Activated naive CD8-positive, alpha-beta T cell (primary cell): ENCODE measurements around the gene CASQ1.

Experiments used
- H3K27ac Mint-ChIP-seq: one replicate; pipeline ENCODE4 v1.8.0; 2021; ENCODE audit warnings: mixed read lengths
- H3K27me3 Mint-ChIP-seq: one replicate; pipeline ENCODE4 v1.8.0; 2021; ENCODE audit warnings: mixed read lengths
- H3K36me3 Mint-ChIP-seq: one replicate; pipeline ENCODE4 v1.8.0; 2021; ENCODE audit warnings: mixed read lengths
- H3K4me1 Mint-ChIP-seq: one replicate; pipeline ENCODE4 v1.8.0; 2021; ENCODE audit warnings: low read depth, mixed read lengths
- H3K4me3 Mint-ChIP-seq: one replicate; pipeline ENCODE4 v1.8.0; 2021; ENCODE audit warnings: mild to moderate bottlenecking, mixed read lengths
- H3K9me3 Mint-ChIP-seq: one replicate; pipeline ENCODE4 v1.8.0; 2021; ENCODE audit warnings: low read depth, mixed read lengths

Gene CASQ1

DNA sequence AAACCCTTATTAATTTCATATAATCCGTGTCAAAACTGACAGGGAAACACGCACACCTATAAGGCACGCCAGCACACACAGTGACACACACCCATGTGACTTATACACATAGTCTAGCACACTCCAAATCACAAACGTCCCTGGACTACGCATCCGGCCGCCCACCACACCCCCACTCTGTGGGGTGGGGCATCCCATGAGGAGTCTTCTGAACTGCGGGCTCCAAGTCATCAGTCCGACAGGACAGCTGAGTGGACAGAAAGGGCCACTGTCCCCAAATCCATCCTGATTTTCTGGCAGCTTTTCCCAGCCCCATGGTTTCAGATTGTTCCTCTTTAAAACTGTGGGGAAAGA lies 15.6 kb downstream of the CASQ1 start:
- no peaks in the 10 kb centered on the region for H3K27me3 Mint-ChIP-seq
- no peaks in the 10 kb centered on the region for H3K9me3 Mint-ChIP-seq
- peaks cover 47% of the 10 kb centered on the region for H3K4me1 Mint-ChIP-seq
- H3K4me3 Mint-ChIP-seq: peak overlapping the region; percentile 90
- peaks cover 2% of the 10 kb centered on the region for H3K36me3 Mint-ChIP-seq
- H3K27ac Mint-ChIP-seq: peak overlapping the region; percentile 48

DNA sequence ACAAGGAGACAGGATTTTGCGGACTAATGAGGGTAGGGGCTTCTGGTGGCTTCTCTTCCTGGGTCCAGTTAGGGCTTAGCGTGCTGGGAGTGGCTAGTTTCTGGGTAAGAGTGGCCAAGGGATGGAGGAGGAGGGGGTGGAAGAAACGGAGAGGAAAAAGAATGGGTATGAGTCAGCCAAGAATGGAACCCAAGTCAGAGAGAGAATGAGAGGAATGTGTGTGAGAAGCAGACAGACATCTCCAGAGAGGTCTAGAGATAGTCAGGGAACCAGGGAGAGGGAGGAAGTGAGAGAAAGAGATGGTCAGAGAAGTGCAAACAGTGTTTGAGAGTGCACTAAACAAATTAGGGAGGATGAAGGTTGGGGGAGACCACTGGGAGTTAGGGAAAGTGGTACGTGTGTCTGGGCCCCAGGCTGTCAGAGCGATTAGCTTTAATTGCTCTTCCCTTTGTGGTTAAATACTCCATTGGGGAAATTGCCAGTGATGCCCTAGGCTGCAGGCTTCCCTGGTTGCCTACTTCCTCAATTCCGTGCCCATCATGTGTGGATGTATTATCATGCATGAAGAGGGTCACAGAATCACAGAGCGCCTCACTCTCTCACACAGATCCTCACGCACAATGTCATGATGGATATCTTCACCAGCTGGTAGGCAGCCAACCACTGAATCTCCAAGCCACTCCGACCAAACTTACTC lies 16.2 kb downstream of the CASQ1 start:
- Mint-ChIP-seq H3K27me3 (no peaks in the 10 kb centered on the region), H3K9me3 (no peaks in the 10 kb centered on the region), H3K36me3 (peaks cover 3% of the 10 kb centered on the region), H3K4me3 (peak overlapping the region; percentile 90), H3K27ac (peak overlapping the region; percentile 48), H3K4me1 (peaks cover 47% of the 10 kb centered on the region)

DNA sequence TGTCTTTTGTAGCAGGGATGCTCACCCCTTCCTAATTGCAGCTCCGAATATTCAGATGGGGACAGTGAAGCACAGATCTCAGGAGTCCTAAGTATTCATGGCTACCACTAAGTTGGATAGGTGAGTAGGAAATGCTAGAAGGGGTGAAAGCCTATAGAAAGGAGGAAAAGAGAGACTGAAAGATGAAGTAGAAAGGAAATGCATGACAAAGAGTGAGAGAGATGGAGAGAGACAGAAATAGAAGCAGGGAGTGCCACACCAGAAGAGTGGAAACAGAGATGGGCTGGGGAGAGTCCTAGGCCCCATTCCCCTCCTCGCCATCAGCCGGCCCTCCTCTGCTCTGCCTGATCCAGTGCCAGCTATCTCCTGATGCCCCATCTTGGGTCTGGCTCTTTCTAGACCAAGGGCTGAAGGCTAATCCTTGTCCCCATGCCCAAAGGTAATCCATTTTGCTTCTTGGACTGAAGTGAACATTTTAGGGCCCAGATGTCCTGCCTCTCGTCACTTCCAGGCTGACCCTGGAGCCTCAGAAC lies 16.8 kb downstream of the CASQ1 start:
- H3K27me3 Mint-ChIP-seq: no peaks in the 10 kb centered on the region
- H3K9me3 Mint-ChIP-seq: no peaks in the 10 kb centered on the region
- peaks cover 47% of the 10 kb centered on the region for H3K4me1 Mint-ChIP-seq
- H3K27ac Mint-ChIP-seq: peak overlapping the region; percentile 48
- H3K36me3 Mint-ChIP-seq: peaks cover 4% of the 10 kb centered on the region
- peak overlapping the region; percentile 90 for H3K4me3 Mint-ChIP-seq

DNA sequence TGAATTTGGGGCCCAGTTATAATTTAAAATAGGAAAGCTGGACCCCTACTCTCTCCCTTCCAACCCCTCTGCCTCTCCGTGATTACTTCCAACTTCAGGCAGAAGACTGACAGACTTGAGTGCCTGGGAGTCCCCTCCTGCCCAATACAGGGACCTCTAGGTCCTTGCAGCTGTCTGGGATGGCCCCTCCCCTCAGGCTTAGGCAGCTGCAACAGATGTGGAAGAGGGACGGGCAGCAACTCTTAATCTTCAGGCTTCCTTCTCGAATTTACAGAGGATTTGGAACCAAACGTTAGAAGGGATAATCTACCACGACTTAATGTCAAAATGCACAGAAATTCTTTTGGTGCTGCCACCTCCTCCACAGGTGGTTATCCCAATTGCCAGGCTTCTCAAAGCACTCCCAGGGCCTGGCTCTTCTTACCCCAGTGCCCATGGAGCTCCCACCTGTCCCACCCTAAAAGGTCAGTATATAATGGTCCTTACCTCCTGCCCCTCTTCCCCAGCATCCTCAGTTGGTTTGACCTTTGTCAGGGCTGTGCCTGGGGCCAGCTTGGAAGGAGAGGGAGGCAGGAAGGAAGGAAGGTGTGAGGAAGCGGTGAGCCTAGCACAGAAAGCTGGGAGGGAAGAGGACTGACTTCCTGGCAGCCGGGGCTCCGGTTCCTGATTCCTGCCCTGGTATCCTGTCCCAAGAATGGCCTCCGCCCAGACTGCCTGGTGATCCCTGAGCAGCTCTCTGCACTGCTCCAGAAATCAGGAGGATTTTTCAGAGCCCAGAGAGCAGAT lies 17.6 kb downstream of the CASQ1 start:
- peaks cover 47% of the 10 kb centered on the region for H3K4me1 Mint-ChIP-seq
- peaks cover 4% of the 10 kb centered on the region for H3K36me3 Mint-ChIP-seq
- H3K27ac Mint-ChIP-seq: no peak overlapping the region

DNA sequence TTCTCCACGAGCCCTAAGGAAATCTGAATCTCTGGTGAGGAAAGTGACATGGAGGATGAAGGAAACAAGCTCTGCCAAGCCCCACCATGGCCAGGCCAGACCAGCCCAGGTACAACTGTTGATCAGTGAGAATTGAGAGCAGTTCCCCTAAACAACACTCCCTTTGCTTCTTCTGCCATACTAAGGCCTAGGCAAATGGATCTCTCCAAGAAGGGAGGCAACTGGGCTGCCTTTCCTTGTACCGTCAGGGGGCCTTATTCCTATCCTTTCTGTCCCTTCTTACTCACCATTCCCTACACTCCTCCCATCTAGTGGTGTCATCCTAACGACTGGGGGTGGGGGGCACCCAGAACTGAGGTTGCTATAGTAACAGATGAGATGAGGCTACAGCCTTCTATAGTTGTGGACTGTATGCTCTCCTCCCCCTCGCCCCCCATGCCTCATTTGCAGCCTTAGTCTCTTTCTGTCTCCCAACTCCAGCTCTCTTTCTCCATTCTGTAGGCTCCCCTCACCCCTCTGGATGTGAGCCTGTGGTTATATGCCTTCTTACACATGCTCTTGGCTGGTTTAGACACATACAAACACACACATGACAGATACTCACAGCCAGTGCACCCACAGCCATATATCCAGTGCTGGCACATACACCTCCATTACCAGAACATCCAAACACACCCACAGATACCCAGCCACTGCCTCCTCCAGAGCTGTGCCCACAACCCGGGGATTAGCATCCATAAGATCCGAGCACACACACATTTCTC lies 18.4 kb downstream of the CASQ1 start:
- H3K9me3 Mint-ChIP-seq: no peaks in the 10 kb centered on the region
- H3K4me3 Mint-ChIP-seq: no peak overlapping the region
- H3K27ac Mint-ChIP-seq: peak overlapping the region; percentile 77
- H3K27me3 Mint-ChIP-seq: no peaks in the 10 kb centered on the region
- peaks cover 47% of the 10 kb centered on the region for H3K4me1 Mint-ChIP-seq
- peaks cover 4% of the 10 kb centered on the region for H3K36me3 Mint-ChIP-seq

More for the DNA sequence above, 17.6 kb downstream of the CASQ1 start:
- Mint-ChIP-seq H3K4me3 (no peak overlapping the region), H3K9me3 (no peaks in the 10 kb centered on the region), H3K27me3 (no peaks in the 10 kb centered on the region)

DNA sequence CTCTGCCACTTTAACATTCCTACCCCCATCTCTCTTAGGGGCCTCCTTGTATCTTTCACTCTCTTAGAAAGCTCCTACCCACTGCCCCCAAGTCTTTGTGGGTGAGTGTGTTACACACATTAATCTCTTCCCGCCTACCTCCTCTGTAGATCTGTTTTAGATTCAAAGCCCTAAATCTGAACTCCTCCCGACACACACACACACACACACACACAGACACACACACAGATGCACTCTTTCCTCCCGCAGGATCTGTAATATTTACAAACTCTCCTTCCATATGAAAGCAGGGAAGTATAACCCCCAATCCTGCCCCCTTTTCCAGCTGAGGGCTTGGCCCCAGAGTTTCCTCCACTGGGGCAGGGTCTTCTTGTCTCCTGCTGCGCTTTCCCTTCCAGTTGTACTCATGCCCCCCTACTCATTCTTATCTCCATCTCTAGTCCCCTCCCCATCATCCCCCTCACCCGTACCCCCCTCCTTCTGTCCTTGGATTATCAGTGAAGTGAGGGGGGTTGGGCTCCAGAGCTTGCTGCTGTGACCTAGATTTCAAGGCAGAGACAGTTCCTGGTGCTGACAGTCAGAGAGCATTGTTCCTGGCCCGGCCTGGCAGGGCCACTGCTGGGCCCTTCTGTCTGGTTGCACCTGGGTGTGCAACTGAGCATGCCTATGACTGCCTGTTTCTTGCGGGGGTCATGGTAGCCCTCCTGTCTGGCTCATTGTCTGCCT lies 19.1 kb downstream of the CASQ1 start:
- no peak overlapping the region for H3K4me3 Mint-ChIP-seq
- peaks cover 41% of the 10 kb centered on the region for H3K4me1 Mint-ChIP-seq

DNA sequence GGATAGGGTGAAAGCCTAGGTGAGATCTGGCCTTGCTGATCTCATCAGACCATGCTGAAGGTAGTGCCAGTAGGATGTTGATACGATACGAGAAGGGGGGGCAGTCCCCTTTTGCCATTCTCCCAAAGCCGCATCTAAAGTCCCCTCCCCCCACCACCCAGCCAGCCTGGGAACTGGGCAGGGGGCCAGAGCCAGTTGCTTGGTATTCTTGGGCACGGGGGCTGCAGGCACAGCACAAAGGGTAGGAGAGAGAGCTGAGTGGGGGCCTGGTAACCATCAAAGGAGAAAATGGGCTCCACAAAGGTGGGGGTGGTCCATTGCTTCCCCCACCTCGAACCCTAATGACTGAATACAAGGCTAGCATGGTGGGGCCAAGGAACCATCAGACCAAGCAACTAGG lies 20.2 kb downstream of the CASQ1 start:
- H3K4me1 Mint-ChIP-seq: peaks cover 35% of the 10 kb centered on the region
- H3K4me3 Mint-ChIP-seq: no peak overlapping the region
- H3K36me3 Mint-ChIP-seq: peaks cover 7% of the 10 kb centered on the region
- no peaks in the 10 kb centered on the region for H3K27me3 Mint-ChIP-seq
- H3K27ac Mint-ChIP-seq: peak overlapping the region; percentile 30
- H3K9me3 Mint-ChIP-seq: no peaks in the 10 kb centered on the region

More for the DNA sequence above, 19.1 kb downstream of the CASQ1 start:
- Mint-ChIP-seq H3K36me3 (peaks cover 7% of the 10 kb centered on the region), H3K9me3 (no peaks in the 10 kb centered on the region), H3K27me3 (no peaks in the 10 kb centered on the region), H3K27ac (peak overlapping the region; percentile 1)

DNA sequence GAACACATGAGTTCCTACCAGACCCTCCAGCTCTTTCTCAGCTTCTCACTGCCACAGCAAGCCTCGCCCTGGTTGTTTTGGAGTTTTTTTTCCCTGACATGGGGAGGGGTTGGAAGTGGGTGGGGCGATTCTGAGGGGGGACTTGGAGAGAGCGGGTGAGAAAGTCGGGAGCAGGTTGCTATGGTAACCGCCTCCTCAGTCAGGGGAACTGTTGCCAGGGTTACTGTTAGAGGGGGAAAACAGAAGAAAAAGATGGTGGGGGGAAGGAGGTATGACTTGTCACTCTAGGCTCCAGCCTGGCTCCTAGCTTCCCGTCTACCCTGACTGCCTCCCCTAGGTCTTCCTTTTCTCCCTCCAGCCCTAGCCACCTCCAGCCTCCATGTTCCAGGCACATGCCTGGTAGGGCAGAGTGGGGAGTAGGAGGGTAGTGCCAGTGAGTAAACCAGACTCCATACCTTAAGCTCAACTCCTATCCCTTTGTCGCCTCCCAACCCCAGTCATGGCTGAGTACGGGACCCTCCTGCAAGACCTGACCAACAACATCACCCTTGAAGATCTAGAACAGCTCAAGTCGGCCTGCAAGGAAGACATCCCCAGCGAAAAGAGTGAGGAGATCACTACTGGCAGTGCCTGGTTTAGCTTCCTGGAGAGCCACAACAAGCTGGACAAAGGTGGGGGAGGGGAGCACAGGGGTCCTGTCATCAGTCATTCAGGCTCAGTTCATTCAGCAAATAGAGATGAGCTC lies 20.8 kb downstream of the CASQ1 start:
- Mint-ChIP-seq H3K27ac (no peak overlapping the region), H3K4me3 (no peak overlapping the region), H3K36me3 (peaks cover 7% of the 10 kb centered on the region)

DNA sequence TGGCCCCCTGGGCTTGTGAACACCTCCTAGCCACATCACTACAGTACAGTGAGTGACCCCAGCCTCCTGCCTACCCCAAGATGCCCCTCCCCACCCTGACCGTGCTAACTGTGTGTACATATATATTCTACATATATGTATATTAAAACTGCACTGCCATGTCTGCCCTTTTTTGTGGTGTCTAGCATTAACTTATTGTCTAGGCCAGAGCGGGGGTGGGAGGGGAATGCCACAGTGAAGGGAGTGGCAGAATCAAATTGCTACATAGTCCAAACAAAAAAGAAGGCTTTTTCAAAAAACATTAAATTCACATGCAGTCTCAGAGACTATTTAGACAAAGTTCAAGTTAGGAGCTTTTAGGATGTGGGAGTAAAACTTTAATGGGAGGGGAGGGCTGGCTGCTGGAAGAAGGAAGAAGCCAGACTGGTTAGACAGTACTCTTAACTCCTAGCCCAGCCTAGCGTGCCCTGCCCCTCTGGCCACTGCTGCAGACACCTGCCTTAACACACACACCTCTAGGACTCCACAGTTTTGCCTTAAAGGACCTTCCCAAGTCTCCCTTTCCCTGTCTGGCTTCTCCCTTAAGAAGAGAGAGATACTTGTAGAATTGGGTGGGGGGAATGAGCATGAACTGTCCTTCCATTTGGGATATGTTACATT lies 24.2 kb downstream of the CASQ1 start:
- Mint-ChIP-seq H3K27ac (peak overlapping the region; percentile 46), H3K36me3 (peaks cover 5% of the 10 kb centered on the region), H3K4me1 (peaks cover 10% of the 10 kb centered on the region), H3K27me3 (no peaks in the 10 kb centered on the region), H3K9me3 (no peaks in the 10 kb centered on the region), H3K4me3 (no peak overlapping the region)

More for the DNA sequence above, 20.8 kb downstream of the CASQ1 start:
- peaks cover 31% of the 10 kb centered on the region for H3K4me1 Mint-ChIP-seq
- H3K27me3 Mint-ChIP-seq: no peaks in the 10 kb centered on the region
- no peaks in the 10 kb centered on the region for H3K9me3 Mint-ChIP-seq

DNA sequence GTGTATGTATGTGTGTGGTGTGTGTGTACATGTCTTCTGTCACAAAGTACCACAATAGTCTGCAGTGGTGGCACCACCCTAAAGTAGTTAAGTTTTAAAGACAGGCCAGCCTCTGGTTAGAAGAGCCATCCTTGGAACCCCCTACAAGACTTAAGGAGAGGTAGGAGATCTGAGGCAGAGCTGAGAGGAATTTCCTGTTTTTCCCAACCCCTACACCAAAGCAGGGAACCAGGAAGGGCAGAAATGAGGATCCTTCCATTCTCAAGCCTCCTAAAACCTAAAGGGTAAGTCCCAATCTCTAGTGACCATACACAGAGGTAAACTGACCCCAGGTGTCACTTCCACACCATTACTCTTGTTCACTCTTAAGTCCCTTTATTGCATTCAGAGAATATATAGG lies 25.9 kb downstream of the CASQ1 start:
- no peaks in the 10 kb centered on the region for H3K4me1 Mint-ChIP-seq
- H3K27me3 Mint-ChIP-seq: no peaks in the 10 kb centered on the region
- H3K27ac Mint-ChIP-seq: peak overlapping the region; percentile 41
- H3K36me3 Mint-ChIP-seq: peaks cover 5% of the 10 kb centered on the region
- H3K4me3 Mint-ChIP-seq: no peak overlapping the region
- no peaks in the 10 kb centered on the region for H3K9me3 Mint-ChIP-seq

DNA sequence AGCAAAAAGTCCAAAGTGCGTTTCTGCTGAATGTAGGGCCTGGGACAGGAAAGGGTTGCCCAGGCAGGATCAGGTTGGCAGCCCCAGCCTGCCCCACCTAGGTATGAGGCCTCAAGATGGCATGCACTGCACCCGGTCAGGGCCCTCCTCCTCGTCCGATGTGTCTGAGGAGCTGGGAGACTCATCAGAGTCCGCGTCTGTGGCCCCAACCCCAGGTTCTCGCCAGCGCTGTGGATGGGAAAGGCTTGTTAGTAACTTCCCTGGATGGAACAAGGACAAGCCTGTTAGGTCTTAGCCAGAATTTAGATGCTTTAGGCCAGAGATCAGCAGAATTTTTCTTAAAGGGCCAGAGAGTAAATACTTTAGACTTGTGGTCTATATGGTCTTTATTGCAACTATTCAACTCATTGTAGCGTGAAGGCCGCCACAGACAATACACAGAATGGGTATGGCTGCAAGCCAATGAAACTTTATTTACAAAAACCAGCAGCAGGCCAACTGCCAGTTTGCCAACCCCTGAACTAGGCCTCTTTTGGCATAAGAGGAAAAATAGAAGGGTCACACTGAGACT lies 27.2 kb downstream of the CASQ1 start:
- H3K27ac Mint-ChIP-seq: peak overlapping the region; percentile 35
- peaks cover 2% of the 10 kb centered on the region for H3K36me3 Mint-ChIP-seq
- H3K4me3 Mint-ChIP-seq: no peak overlapping the region
- H3K27me3 Mint-ChIP-seq: no peaks in the 10 kb centered on the region
- H3K9me3 Mint-ChIP-seq: no peaks in the 10 kb centered on the region
- H3K4me1 Mint-ChIP-seq: no peaks in the 10 kb centered on the region

DNA sequence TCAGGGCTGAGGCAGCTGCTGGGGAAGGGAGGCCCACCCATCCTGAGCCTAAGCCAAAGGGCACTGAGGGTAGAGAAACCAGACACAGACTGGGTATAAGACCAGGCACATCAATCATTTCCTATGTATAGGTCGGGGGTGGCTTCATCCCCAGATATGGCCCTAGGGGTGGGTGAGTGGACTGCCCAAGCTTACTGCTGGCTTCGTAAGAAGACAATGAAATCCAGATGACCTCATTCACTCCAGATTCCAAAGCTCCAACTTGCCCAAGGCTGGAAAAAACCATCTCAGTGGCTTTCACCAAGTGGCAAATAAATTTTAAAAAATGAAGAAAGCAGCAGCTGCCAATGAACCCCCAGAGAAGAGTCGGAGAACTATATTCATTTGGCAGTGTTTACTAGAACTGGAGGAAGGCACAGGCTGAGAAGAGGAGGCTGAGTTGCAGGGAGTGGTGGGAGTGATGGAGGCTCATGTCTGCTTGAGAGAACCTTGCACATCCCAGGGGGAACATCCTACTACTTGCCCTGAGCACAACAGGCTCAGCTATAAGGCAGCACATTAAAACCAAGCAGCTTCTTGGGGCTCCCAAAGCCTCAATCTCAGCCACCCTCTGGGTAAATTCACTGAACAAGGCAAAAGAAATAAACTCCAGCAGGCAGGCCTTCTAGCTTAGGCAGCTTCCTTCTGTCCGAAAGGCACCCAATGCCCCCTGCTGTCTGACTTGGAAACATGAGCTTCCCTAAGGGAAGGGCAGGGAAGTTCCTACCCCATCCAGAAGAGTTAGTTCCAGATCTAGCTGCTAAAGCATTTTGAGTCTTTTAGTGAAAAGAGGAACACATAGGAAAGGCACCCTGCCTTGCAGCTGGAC lies 28.9 kb downstream of the CASQ1 start:
- no peaks in the 10 kb centered on the region for H3K27me3 Mint-ChIP-seq
- no peak overlapping the region for H3K4me3 Mint-ChIP-seq
- H3K4me1 Mint-ChIP-seq: no peaks in the 10 kb centered on the region
- H3K36me3 Mint-ChIP-seq: peaks cover under 1% of the 10 kb centered on the region
- no peaks in the 10 kb centered on the region for H3K9me3 Mint-ChIP-seq
- H3K27ac Mint-ChIP-seq: peak overlapping the region; percentile 58
